Measurements from ENCODE around the gene FIG4. TPM values are rescaled to one million over a fixed set of nuclear protein-coding genes. Genes with fewer than 3 reads are reported as not detected.
"Not testable (repeated sequence)": the region's sequence is repeated elsewhere in the genome, so short reads cannot be mapped to it uniquely, and the experiment has no call there.

The FIG4 gene
- polyA plus RNA-seq, 4 donors, result 20.1 to 28.3 (median 25.4) TPM

- no peak for DNase-seq (ENCODE audit: low read depth in 4 of 4, low spot score in 3 of 4)
Observed at GRCh38 chr6:109759098-109759955, 68.2 kb downstream of the FIG4 start.

GRCh38 chr6:109760208-109760607, 69.1 kb downstream of the FIG4 start:
- no peak for DNase-seq (ENCODE audit: low read depth in 4 of 4, low spot score in 3 of 4)

- no peak for DNase-seq (ENCODE audit: low read depth in 4 of 4, low spot score in 3 of 4)
Observed at GRCh38 chr6:109762166-109762565, 71.1 kb downstream of the FIG4 start.

DNA sequence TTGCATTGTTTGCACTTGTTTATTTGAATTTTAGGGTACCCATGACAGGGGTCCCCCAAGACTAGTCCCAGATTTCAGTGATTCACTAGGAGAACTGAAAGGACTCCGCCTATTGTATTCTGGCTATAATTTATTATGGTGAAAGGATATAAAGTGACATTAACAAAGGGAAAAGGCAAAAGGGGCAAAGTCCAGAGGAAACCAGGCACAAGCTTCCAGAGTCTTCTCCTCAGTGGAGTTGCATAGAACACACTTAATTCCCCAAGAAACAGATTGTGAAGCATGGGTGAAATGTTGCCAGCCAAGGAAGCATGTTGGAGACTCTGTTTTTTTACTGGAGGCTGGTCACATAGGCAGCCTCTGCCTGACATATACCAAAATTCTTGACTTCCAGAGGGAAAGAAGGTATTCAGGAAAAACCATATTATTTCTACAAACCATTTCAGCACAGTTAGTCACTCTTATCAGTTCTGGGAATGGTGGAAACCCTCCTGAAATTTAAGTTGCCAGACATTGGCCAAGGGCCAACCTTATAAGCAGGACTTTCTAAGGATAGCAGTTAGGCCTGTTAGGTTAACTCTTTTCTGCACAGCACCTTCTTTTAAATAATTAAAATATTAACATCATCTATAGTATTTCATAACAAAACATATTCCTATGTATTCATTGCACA, 71.8 kb downstream of the FIG4 start:
- DNase-seq (ENCODE audit: low read depth in 4 of 4, low spot score in 3 of 4), result no peak

DNA sequence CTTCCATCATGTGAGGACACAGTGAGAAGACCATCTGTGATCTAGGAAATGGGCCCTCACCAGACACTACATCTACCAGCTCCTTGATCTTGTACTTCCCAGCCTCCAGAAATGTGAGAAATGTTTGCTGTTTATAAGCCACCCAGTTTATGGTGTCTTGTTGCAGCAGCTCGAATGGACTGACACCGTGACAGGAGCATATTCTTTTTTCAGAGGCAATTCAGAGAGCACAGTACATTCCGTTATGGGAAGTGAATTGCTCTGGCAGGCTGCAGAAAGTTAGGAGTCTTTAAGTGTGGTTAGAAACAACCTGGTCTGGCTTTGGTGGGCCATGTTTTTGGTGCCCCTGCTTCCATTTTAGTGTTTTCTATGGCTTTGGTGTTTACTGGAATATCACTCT, 75.1 kb downstream of the FIG4 start:
- no peak for DNase-seq (ENCODE audit: low read depth in 4 of 4, low spot score in 3 of 4)

- DNase-seq (ENCODE audit: low read depth in 4 of 4, low spot score in 3 of 4), result no peak
Observed at GRCh38 chr6:109767961-109768360, 76.9 kb downstream of the FIG4 start.

- DNase-seq (ENCODE audit: low read depth in 4 of 4, low spot score in 3 of 4), result no peak
Observed at GRCh38 chr6:109768485-109768884, 77.4 kb downstream of the FIG4 start.

DNA sequence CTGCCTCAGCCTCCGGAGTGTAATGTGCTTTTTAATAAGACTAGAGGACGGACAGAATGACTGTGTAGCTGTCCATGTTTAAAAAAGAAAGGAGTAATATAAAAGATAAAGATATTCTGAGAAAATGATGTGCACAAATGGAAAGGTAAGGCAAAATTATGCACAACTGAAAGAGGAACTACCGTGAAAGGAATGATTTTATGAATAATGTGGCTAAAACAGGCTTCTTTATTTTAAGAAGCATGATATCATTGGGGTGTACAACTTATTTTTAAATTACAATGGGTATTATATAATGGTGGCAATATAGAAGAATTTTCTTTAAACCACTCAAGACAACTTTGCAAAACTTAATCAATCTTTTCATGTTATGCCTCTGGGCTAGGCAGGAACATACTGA, 78.1 kb downstream of the FIG4 start:
- no peak for DNase-seq (ENCODE audit: low read depth in 4 of 4, low spot score in 3 of 4)

- no peak for DNase-seq (ENCODE audit: low read depth in 4 of 4, low spot score in 3 of 4)
Observed at GRCh38 chr6:109770047-109770446, 79.0 kb downstream of the FIG4 start.

- DNase-seq (ENCODE audit: low read depth in 4 of 4, low spot score in 3 of 4), result no peak
Observed at GRCh38 chr6:109770779-109771178, 79.7 kb downstream of the FIG4 start.

DNA sequence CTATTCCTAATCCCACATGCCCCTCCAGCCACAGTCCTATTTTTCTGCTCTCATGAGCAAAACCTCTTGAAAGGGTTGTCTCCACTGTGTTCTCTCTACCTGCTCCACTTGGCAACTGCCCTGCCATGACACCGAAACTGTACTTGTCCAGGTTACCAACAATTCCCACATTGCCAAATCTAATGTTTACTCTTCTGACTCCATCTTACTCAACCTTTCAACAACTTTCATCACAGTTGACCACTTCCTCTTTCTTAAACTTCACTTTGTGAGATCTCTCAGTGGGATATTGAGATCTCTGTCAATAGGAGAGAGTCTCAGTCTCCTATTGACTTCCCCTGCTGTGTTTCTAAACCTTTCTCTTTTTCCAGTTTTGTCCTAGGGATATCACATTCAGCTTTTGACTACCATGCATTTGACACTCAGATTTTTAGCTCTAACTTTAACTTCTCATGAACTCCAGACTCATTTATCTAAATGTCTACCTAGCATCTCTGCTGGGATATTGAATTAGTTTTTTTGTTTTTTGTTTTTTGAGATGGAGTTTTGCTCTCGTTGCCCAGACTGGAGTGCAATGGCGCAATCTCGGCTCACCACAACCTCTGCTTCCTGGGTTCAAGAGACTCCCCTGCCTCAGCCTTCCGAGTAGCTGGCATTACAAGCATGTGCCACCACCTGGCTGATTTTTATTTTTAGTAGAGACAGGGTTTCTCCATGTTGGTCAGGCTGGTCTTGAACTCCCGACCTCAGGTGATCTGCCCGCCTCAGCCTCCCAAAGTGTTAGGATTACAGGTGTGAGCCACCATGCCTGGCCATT, 81.1 kb downstream of the FIG4 start:
- DNase-seq (ENCODE audit: low read depth in 4 of 4, low spot score in 3 of 4), result not testable (repeated sequence)

- no peak for DNase-seq (ENCODE audit: low read depth in 4 of 4, low spot score in 3 of 4)
Observed at GRCh38 chr6:109772883-109773431, 81.9 kb downstream of the FIG4 start.

- no peak for DNase-seq (ENCODE audit: low read depth in 4 of 4, low spot score in 3 of 4)
Observed at GRCh38 chr6:109781001-109781400, 89.9 kb downstream of the FIG4 start.

GRCh38 chr6:109782491-109782999, 91.4 kb downstream of the FIG4 start:
- no peak for DNase-seq (ENCODE audit: low read depth in 4 of 4, low spot score in 3 of 4)

- no peak for DNase-seq (ENCODE audit: low read depth in 4 of 4, low spot score in 3 of 4)
Observed at GRCh38 chr6:109783250-109783986, 92.3 kb downstream of the FIG4 start.

GRCh38 chr6:109787312-109787711, 96.2 kb downstream of the FIG4 start:
- no peak for DNase-seq (ENCODE audit: low read depth in 4 of 4, low spot score in 3 of 4)

DNA sequence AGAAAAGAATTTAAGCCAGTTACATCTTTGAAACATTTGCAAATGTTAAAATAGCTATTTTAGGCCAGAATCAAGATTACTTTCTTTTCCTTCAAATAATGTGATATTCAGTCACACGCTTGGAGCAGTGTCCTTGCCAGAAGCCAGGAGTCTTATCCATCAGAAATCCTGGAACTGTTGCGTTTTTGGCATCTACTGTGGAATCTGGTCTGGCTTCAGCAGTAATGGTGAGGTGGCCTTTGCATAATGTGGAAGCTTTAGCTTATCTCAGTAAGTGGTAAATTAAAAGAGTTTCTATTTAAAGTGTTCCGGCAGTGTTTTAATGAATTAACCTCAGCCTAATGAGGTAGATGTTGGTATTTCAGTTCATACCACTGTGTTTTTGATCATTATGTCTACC, 97.6 kb downstream of the FIG4 start:
- no peak for DNase-seq (ENCODE audit: low read depth in 4 of 4, low spot score in 3 of 4)

DNA sequence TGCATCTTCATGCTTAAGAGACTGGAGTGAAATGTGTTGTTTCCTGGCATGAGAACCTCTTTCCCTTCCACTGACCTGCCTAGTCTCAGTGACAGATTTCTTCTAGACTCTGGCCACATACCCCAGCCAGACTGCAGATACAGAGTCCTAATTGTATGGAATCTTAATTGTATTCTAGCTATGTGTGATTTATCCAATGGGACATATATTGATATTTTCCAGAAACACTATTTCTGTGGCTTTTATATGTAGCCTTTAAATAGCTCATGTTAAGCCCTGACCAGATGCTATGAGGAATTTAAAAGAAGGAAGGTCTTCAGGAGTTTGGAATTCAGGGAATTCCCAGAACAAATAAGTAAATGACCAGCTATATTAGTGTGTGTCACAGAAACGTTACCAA, 99.0 kb downstream of the FIG4 start:
- no peak for DNase-seq (ENCODE audit: low read depth in 4 of 4, low spot score in 3 of 4)

DNA sequence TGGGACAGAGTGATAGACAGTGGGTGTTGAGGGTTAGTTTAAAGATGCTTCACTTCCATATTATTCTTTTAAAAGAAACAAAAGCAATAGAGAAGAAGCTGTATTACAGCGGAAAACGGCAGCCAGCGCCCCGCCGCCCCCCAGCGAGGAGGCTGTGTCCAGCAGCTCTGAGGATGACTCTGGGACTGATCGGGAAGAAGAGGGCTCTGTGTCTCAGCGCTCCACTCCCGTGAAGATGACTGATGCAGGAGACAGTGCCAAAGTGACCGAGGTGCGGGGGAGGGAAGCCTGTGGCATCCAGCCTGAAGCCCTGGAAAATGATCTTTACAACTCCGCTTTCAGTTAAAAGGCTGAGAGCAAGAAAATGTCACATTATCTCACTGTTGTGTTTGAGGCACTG, 100.2 kb downstream of the FIG4 start:
- peak in 1 of 4 donors; percentile 21 for DNase-seq (ENCODE audit: low read depth in 4 of 4, low spot score in 3 of 4)

DNA sequence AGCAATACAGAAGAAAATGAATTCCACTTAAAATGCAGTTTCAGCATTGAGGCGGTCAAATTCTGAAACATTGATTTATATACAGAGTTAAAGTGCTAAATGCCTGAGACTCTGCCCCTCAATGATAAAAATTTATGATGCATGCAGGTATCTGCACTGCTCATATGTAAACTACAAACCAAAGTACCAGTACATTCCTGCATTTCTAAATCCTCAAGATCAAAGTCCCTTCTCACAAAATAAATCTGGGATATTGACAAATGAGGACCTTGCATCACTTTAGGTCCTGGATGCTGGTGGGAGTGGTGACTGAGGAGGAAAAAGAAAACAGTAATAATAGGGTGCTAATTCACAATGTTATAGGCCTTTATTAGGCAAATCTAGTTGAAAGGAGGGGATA, 101.9 kb downstream of the FIG4 start:
- no peak for DNase-seq (ENCODE audit: low read depth in 4 of 4, low spot score in 3 of 4)

All from left renal pelvis (tissue), 4 donors.